Urinary bladder (tissue), 4 donors: ENCODE results near the gene CACNG6. TPM values are rescaled to one million over a fixed set of nuclear protein-coding genes. Genes with fewer than 3 reads are reported as not detected.

Source experiments
- DNase-seq: peaks from one replicate; pipeline ENCODE4 v3.0.0-alpha.2; 2015; ENCODE audit errors: extremely low spot score
- H3K27ac ChIP-seq: one replicate; pipeline ENCODE4 v1.5.1; 2013; ENCODE audit warnings: low read depth, mild to moderate bottlenecking, moderate library complexity
- H3K36me3 ChIP-seq: one replicate; pipeline ENCODE4 v1.6.1; 2013; ENCODE audit warnings: mild to moderate bottlenecking, moderate library complexity; ENCODE audit not compliant: insufficient read depth
- H3K4me1 ChIP-seq: one replicate; pipeline ENCODE4 v1.6.1; 2013; ENCODE audit warnings: mild to moderate bottlenecking, moderate library complexity; ENCODE audit not compliant: insufficient read depth
- H3K4me3 ChIP-seq: one replicate; pipeline ENCODE4 v1.5.1; 2013; ENCODE audit warnings: low read depth, low read length
- whole genome bisulfite sequencing: extraction: QIAGEN DNeasy Blood & Tissue Kit; methylation state at CpG from one replicate; pipeline ENCODE4 v1.1.7; 2013; 5-methylcytosine and 5-hydroxymethylcytosine counted together
- polyA plus RNA-seq: library from polyadenylated mRNA; stranded (reverse); fragments of 200-250 nt; gene quantifications from one replicate; pipeline ENCODE4 v1.2.3, GENCODE V29; 2013
- total RNA-seq: library from RNA; depleted of rRNA; stranded (reverse); fragments of >200 nt; gene quantifications from one replicate; pipeline ENCODE4 v1.2.3, GENCODE V29; 2014
- donor health status: healthy with polysubstance abuse.
- donor health status: healthy.

The CACNG6 gene
- total and polyA plus RNA-seq, 2 donors = 1.3 TPM; not detected in 1

GRCh38 chr19:53958823-53959757 is 32.3 kb upstream of the CACNG6 start:
- H3K27ac ChIP-seq = no peak overlapping the region
- H3K36me3 ChIP-seq = no peaks in the 10 kb centered on the region
- 2% methylated on average over 22 of the region's 22 CpGs for WGBS
- no peaks in the 10 kb centered on the region for H3K4me1 ChIP-seq
- H3K4me3 ChIP-seq = no peak overlapping the region
- no peak for DNase-seq

- no peaks in the 10 kb centered on the region for H3K36me3 ChIP-seq
- no peaks in the 10 kb centered on the region for H3K4me1 ChIP-seq
- DNase-seq = no peak
- no peak overlapping the region for H3K27ac ChIP-seq
- no peak overlapping the region for H3K4me3 ChIP-seq
- WGBS = 4% methylated on average over 10 of the region's 10 CpGs
Observed at GRCh38 chr19:53960187-53960586, 31.2 kb upstream of the CACNG6 start.

DNA sequence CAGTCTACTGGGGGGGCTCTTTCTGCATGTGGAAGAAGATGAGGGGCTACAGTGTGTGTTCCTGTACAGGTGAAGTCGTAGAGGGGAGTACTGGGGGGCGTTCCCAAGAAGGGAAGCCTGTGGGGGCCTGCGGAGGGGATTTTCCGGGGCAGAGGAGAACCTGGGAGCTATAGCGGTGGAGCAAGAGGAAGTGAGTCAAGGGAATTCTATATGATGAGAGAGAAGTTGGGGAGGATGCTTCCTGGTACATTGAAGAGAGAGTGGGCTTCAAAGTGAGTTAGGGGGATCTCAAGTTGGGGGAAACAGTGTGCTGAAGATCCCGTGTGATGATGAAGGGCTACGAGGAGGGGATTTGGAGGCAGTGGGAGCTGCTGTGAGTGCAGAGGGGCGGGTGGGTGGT is 30.6 kb upstream of the CACNG6 start:
- Histone ChIP-seq H3K4me1 (no peaks in the 10 kb centered on the region), H3K4me3 (no peak overlapping the region), H3K36me3 (no peaks in the 10 kb centered on the region), H3K27ac (no peak overlapping the region)
- no peak for DNase-seq
- 4% methylated on average over 8 of the region's 8 CpGs for WGBS

GRCh38 chr19:53961523-53962356 is 29.7 kb upstream of the CACNG6 start:
- H3K36me3 ChIP-seq = no peaks in the 10 kb centered on the region
- H3K27ac ChIP-seq = no peak overlapping the region
- no peak overlapping the region for H3K4me3 ChIP-seq
- WGBS = 2% methylated on average over 32 of the region's 32 CpGs
- no peak for DNase-seq
- no peaks in the 10 kb centered on the region for H3K4me1 ChIP-seq

DNA sequence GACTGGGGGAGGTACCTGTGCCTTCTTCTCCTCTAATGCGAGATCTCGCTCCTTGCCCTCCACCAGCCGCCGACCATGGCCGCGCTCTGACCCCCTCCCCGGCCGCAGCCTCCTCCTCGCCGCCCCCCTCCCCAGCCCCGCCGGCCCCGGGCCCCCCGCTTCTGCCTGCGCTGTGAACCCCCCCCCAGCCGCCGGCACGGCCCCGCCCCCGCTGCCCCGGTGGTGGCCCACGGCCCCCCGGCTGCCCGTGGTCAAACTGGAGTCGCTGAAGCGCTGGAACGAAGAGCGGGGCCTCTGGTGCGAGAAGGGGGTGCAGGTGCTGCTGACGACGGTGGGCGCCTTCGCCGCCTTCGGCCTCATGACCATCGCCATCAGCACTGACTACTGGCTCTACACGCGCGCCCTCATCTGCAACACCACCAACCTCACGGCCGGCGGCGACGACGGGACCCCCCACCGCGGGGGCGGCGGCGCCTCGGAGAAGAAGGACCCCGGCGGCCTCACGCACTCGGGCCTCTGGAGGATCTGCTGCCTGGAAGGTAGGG is 28.5 kb upstream of the CACNG6 start, which contains the start of gene CACNG8:
Gene CACNG8 (plus strand): TSS at position 51 of the 545 bp plus-strand sequence.
- Histone ChIP-seq H3K4me3 (no peak within 1 kb of the TSS), H3K4me1 (no peaks in the 10 kb centered on the region), H3K27ac (no peak within 1 kb of the TSS), H3K36me3 (no peaks in the 10 kb centered on the region)
- 4% methylated on average over 55 of the region's 55 CpGs for WGBS
- DNase-seq = no peak

DNA sequence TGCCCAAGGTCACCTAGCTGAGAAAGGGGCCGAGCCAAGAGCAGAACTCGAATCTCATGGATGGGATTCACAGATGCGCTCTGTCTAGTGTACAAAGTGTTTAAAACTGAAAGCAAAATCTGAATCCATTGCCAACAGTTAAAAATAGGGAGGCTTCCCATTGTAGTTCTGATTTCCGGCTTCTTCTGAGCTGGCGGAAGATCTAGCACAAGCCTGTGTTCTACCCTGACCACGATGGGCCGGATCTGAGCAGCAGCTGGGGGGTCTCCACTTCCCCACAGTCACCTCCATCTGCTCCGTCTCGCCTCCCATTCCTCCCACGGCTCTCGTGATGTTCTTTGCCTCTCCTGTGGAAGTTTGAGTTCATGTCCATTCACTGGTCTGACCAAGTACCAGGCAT is 26.3 kb upstream of the CACNG6 start:
- Histone ChIP-seq H3K4me1 (no peaks in the 10 kb centered on the region), H3K36me3 (no peaks in the 10 kb centered on the region), H3K4me3 (no peak overlapping the region), H3K27ac (no peak overlapping the region)
- no peak for DNase-seq
- 55% methylated on average over 11 of the region's 11 CpGs for WGBS

DNA sequence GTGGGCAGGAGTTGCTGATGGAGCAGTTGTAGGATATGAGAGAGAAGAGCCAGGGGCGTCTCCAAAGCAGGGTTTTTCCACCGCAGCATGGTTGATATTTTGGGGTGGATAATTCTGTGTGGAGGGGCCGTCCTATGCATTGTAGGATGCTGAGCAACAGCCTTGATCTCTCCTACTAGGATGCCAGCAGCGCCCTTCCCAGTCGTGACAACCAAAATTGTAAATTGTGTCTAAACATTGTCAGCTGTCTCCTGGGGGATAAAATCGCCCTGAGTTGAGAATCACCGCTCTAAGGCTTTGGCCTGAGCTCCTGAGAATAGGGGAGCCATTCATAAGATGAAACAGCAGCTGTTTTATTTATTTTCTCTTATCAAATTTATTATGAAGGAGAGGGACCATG is 24.5 kb upstream of the CACNG6 start:
- no peak overlapping the region for H3K27ac ChIP-seq
- 34% methylated on average over 7 of the region's 7 CpGs for WGBS

GRCh38 chr19:53969366-53969765 is 22.1 kb upstream of the CACNG6 start:
- Histone ChIP-seq H3K4me3 (no peak overlapping the region), H3K36me3 (no peaks in the 10 kb centered on the region), H3K27ac (no peak overlapping the region), H3K4me1 (no peaks in the 10 kb centered on the region)
- DNase-seq = no peak
- 88% methylated on average over 6 of the region's 6 CpGs for WGBS

More for the DNA sequence above, 24.5 kb upstream of the CACNG6 start:
- no peak for DNase-seq
- no peaks in the 10 kb centered on the region for H3K4me1 ChIP-seq
- no peak overlapping the region for H3K4me3 ChIP-seq
- no peaks in the 10 kb centered on the region for H3K36me3 ChIP-seq

GRCh38 chr19:53971673-53972072 is 19.8 kb upstream of the CACNG6 start:
- H3K27ac ChIP-seq = no peak overlapping the region
- H3K36me3 ChIP-seq = no peaks in the 10 kb centered on the region
- H3K4me3 ChIP-seq = no peak overlapping the region
- 61% methylated on average over 10 of the region's 10 CpGs for whole genome bisulfite sequencing
- DNase-seq = no peak
- H3K4me1 ChIP-seq = no peaks in the 10 kb centered on the region

DNA sequence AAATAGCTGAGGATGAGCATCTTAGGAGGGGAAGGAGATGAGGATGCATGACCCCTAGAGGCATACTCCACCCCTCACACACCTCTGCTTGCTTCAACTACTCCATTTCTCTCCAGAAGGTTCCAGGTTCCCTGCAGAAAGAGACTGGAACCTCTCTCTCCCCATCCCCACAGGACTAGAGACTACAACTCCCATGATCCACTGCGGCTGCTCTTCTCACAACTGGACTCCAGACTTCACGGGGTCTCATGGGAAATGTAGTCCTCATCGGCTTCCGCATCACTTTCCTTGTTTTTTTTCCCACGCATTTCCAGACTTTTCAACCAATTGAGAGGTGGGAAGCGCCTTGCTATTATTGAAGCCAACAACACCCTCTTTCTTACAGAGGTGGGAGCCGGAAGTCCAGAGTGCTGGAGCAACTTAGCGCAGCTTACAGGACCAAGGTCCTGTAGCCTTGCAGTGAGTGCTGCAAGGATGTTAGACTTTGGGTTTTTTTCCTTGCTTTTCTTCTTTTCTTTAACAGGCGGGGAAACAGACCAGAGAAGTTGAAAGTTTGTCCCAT is 13.9 kb upstream of the CACNG6 start:
- Histone ChIP-seq H3K27ac (no peak overlapping the region), H3K36me3 (no peaks in the 10 kb centered on the region), H3K4me3 (peak overlapping the region; percentile 6), H3K4me1 (no peaks in the 10 kb centered on the region)
- DNase-seq = peak; percentile 73
- 3% methylated on average over 9 of the region's 9 CpGs for WGBS

- Histone ChIP-seq H3K27ac (no peak overlapping the region), H3K4me1 (no peaks in the 10 kb centered on the region), H3K36me3 (no peaks in the 10 kb centered on the region), H3K4me3 (peak overlapping the region; percentile 6)
- WGBS = 2% methylated on average over 54 of the region's 54 CpGs
- DNase-seq = peak; percentile 35
Observed at GRCh38 chr19:53977991-53978731, 13.3 kb upstream of the CACNG6 start.

DNA sequence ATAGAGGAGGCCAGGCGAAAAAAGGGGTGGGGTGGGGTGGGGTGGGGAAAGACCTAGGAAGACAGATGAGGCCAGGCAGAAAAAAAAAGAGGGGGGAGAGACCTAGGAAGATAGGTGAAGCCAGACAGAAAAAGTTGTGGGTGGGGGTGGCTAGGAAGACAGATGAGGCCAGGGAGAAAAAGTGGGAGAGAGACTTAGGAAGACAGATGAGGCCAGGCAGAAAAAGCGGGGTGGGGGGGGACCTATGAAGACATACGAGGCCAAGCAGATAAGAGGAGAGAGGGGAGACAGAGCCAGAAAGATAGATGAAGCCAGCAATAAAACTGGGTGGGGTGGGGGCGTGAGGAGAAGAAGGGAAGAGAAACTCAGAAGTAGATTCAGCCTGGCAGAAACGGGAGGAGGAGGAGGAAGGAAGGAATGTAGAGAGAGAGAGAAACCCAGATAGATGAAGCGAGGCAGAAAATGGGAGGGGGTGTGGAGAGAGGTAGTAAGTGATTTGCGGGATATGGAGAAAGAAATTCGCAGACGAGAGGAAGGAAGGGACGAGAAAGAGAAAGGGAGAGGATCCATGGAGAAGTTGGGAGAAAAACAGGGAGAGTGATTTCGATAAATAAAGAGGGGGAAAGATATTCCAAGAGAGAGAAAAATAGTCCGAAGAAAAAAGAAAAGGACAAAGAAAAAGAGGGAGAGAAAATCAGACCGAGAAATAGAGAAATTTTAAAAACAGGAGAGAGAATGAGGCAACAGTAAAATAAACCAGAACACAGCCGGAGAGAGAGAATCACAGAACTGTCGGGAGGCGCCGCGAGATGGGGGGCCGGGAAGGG is 12.2 kb upstream of the CACNG6 start:
- WGBS = 2% methylated on average over 19 of the region's 19 CpGs
- no peak for DNase-seq
- no peak overlapping the region for H3K27ac ChIP-seq
- H3K4me3 ChIP-seq = no peak overlapping the region
- no peaks in the 10 kb centered on the region for H3K4me1 ChIP-seq
- no peaks in the 10 kb centered on the region for H3K36me3 ChIP-seq
